ENCODE data around the gene SNED1. TPM values are rescaled to one million over a fixed set of nuclear protein-coding genes. Genes with fewer than 3 reads are reported as not detected.

SNED1 gene
- polyA plus RNA-seq, 2 of the 4 experiments (the other 2 are of a cell fraction): 0.15 to 0.21 TPM

DNA sequence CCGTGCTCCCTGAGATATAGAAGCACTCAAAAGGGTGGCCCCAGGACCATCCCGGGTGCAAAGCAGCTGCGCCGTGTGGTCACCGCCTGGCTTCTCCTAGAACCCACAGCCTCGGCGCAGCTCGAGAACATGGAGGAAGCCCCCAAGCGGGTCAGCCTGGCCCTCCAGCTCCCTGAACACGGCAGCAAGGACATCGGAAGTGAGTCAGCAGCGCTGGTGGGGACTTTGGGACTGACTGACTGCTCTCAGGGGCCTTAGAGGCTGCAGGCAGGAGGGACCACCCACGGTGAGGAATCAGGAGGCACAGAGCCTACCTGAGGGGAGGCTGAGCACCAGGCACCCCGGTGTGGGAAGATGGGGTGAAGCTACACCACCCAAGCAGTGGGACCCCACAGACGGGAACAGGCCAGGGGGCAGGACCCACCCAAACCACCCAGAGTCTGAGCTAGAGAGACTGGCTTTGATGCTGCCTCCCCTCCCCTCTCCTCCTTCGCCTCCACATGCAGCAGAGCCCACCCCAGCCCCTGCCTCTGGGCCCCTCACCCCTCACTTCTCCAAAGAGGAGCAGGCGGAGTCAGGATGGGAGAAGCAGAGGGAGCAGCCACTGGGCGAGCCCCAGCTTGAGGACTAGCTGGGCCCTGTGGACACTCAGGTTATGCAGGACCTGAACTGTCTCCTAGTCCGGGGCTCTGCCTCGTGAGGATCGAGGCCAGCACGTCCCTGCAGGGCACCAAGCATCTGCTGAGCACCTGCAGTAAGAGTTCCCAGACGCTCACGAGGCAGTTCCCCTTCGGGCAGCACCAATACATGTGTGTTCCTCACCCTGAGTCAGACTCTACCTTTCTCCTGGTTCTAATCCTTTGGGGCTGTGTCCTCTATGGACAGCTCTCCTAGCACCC lies 75.0 kb downstream of the SNED1 start:
- no peak overlapping the region for H3K27ac ChIP-seq
- DNase-seq (ENCODE audit: low read depth in 1 of 2, low spot score in 1 of 2) (no peak), FAIRE-seq (no peak), ATAC-seq (no peak; a peak in 1 of 6 replicates)
- no peak overlapping the region for H3K4me2 ChIP-seq
- no peak overlapping the region for H3K4me3 ChIP-seq
- POLR2A ChIA-PET: no interaction called here
- TF ChIP-seq JUNB (IDR thresholded peaks at IDR 0.05) (no peak), HOXB5 (CRISPR knock-in tag; IDR thresholded peaks at IDR 0.05) (no peak), HDAC2 (IDR thresholded peaks at IDR 0.05) (no peak), CBX8 (IDR thresholded peaks at IDR 0.05) (no peak), CHD4 (IDR thresholded peaks at IDR 0.05; ENCODE audit: borderline replicate concordance) (no peak), SMC3 (IDR thresholded peaks at IDR 0.05) (no peak), RNF2 (IDR thresholded peaks at IDR 0.05; ENCODE audit: borderline replicate concordance, low read depth) (no peak), ZFP36 (IDR thresholded peaks at IDR 0.05; ENCODE audit: borderline replicate concordance, partially characterized antibody) (no peak), TP53 (CRISPR knock-in tag; IDR thresholded peaks at IDR 0.05) (no peak), KDM5A (IDR thresholded peaks at IDR 0.05) (no peak), ESRRA (IDR thresholded peaks at IDR 0.05; ENCODE audit: borderline replicate concordance, low read length) (no peak)
- TF ChIP-seq, protein P1, sequence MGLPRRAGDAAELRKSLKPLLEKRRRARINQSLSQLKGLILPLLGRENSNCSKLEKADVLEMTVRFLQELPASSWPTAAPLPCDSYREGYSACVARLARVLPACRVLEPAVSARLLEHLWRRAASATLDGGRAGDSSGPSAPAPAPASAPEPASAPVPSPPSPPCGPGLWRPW (IDR thresholded peaks at IDR 0.05): no peak
- 70% methylated on average over 15 of the region's 25 CpGs for WGBS (ENCODE audit: missing lambda C conversion rate)
- H3K9me3 ChIP-seq: no peaks in the 10 kb centered on the region
- H3K4me1 ChIP-seq: no peaks in the 10 kb centered on the region
- CTCF ChIA-PET: interaction anchor here (0.8 to 1.5 kb wide), 3 partner anchors 10 to 196 kb away, joined by 3 to 5 read pairs (median 4); partner anchors contain the start of gene PPP1R7

DNA sequence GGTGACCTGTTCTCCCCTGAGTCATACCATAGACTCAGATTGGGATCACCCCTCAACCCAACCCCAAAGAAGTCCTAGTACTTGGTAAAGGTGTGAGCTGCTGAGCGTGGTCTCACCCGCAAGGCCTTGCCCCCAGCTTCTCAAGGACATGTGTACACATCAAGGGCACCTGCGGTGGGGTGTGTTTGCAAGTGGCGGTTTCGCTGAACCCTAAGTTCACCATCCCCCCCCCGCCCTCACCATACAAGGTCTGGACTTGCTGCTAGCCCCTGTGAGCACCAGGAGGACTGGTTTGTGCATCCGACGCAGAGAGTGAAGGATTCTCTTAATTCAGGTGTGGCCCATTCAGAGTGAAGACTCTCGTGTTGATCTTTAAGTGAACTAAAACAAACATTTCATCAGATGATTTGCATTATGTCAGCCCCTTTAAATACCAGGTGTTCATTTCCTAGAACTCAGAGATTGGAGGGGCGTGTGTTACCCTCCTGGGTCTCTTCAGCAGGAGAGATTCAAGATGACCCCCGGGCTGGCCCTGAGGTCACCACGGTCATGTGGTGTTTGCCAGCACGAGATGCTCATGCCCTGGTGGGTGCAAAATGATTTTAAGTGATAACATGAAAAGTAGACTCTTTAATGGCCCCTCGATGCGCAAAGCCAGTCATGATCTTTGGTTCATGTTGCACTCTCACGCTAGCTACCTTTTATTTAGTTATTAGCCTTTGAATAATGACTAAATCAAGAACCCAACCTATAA lies 75.8 kb downstream of the SNED1 start:
- ChIA-PET CTCF (interaction anchor here (1.5 kb wide), 1 partner anchor 10 kb away, joined by 5 read pairs; no protein-coding TSS in a partner anchor), POLR2A (no interaction called here)
- Histone ChIP-seq H3K4me2 (no peak overlapping the region), H3K4me3 (no peak overlapping the region), H3K27ac (no peak overlapping the region), H3K9me3 (no peaks in the 10 kb centered on the region), H3K4me1 (no peaks in the 10 kb centered on the region)
- ATAC-seq (no peak), FAIRE-seq (no peak), DNase-seq (ENCODE audit: low read depth in 1 of 2, low spot score in 1 of 2) (no peak)
- 88% methylated on average over 15 of the region's 16 CpGs for WGBS (ENCODE audit: missing lambda C conversion rate)
- TF ChIP-seq CHD2 (IDR thresholded peaks at IDR 0.05; ENCODE audit: low read length, partially characterized antibody): no peak
- TF ChIP-seq CEBPB (IDR thresholded peaks at IDR 0.05): no peak
- TF ChIP-seq RFX5 (IDR thresholded peaks at IDR 0.05): no peak
- TF ChIP-seq, protein P2, sequence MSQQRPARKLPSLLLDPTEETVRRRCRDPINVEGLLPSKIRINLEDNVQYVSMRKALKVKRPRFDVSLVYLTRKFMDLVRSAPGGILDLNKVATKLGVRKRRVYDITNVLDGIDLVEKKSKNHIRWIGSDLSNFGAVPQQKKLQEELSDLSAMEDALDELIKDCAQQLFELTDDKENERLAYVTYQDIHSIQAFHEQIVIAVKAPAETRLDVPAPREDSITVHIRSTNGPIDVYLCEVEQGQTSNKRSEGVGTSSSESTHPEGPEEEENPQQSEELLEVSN (IDR thresholded peaks at IDR 0.05; ENCODE audit: borderline replicate concordance, low read depth): no peak
- TF ChIP-seq MAX (IDR thresholded peaks at IDR 0.05): no peak
- no peak for TF ChIP-seq SMC3 (IDR thresholded peaks at IDR 0.05)
- TF ChIP-seq RAD21 (conservative IDR thresholded peaks at IDR 0.05 in 1 of 2, IDR thresholded peaks at IDR 0.05 in 1 of 2): no peak
- no peak for TF ChIP-seq MAZ (IDR thresholded peaks at IDR 0.05; ENCODE audit: borderline replicate concordance, low read depth, low read length)

DNA sequence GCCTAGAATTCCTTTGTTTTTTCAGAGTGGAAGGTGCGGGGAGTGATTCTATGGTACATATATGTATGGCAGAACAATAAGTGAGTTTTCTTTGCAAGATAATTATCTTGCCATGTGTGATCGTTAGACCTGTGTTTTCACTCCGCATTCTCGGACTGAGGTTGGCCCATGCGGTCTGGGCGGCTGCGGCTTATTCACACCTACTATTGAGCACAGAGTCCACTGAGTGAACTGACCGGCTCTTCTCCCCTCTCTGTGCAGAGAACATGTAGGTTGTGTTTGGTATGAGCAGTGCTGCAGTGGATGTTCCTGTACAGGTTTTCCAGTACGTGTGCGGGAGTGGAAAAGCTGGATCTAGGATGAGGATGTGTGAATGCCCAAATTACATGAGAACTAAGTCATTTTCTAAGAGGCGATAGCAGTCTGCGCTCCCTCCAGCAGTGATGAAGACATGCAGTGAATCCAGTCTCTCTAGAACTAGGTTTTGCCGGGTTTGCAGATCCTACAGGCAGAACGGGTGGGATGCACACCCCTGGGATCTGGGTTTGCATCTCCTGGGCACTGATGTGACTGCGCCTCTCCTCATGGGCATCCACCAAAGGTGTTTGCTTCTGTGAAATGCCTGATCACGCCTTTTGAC lies 76.6 kb downstream of the SNED1 start:
- DNase-seq (ENCODE audit: low read depth in 1 of 2, low spot score in 1 of 2) (no peak), FAIRE-seq (no peak), ATAC-seq (no peak)
- H3K4me1 ChIP-seq: no peaks in the 10 kb centered on the region
- ChIA-PET POLR2A (no interaction called here), CTCF (no interaction called here)
- H3K4me3 ChIP-seq: no peak overlapping the region
- H3K27ac ChIP-seq: no peak overlapping the region
- WGBS (ENCODE audit: missing lambda C conversion rate): 91% methylated on average over 16 of the region's 16 CpGs
- no peak overlapping the region for H3K4me2 ChIP-seq
- H3K9me3 ChIP-seq: no peaks in the 10 kb centered on the region
- no peak for TF ChIP-seq PHF8 (IDR thresholded peaks at IDR 0.05; ENCODE audit: borderline replicate concordance, low read depth)
- TF ChIP-seq RAD21 (conservative IDR thresholded peaks at IDR 0.05 in 1 of 2, IDR thresholded peaks at IDR 0.05 in 1 of 2): no peak
- TF ChIP-seq SREBF2 (IDR thresholded peaks at IDR 0.05): no peak
- TF ChIP-seq PBX3 (IDR thresholded peaks at IDR 0.05): no peak
- no peak for TF ChIP-seq RFX5 (IDR thresholded peaks at IDR 0.05)
- TF ChIP-seq, protein P3, sequence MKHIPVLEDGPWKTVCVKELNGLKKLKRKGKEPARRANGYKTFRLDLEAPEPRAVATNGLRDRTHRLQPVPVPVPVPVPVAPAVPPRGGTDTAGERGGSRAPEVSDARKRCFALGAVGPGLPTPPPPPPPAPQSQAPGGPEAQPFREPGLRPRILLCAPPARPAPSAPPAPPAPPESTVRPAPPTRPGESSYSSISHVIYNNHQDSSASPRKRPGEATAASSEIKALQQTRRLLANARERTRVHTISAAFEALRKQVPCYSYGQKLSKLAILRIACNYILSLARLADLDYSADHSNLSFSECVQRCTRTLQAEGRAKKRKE (CRISPR knock-in tag; IDR thresholded peaks at IDR 0.05; ENCODE audit: low read depth): no peak
- TF ChIP-seq MAFK (IDR thresholded peaks at IDR 0.05; ENCODE audit: partially characterized antibody): no peak
- TF ChIP-seq BHLHE40 (IDR thresholded peaks at IDR 0.05; ENCODE audit: low read depth, low read length): no peak
- TF ChIP-seq TFCP2L1 (CRISPR knock-in tag; IDR thresholded peaks at IDR 0.05): no peak
- TF ChIP-seq, protein P4, sequence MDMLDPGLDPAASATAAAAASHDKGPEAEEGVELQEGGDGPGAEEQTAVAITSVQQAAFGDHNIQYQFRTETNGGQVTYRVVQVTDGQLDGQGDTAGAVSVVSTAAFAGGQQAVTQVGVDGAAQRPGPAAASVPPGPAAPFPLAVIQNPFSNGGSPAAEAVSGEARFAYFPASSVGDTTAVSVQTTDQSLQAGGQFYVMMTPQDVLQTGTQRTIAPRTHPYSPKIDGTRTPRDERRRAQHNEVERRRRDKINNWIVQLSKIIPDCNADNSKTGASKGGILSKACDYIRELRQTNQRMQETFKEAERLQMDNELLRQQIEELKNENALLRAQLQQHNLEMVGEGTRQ (IDR thresholded peaks at IDR 0.05): no peak
